Iris pigment epithelial cell (primary cell): ENCODE measurements around the gene CIBAR2.

ENCODE experiments used
- DNase-seq: peaks from one replicate; pipeline ENCODE4 v3.0.0-alpha.2; 2011; ENCODE audit warnings: low read depth

Gene CIBAR2

GRCh38 chr16:85103114-85104079 is 8.9 kb downstream of the CIBAR2 start:
- DNase-seq: no peak

GRCh38 chr16:85101956-85102630 is 10.2 kb downstream of the CIBAR2 start:
- peak; percentile 23 for DNase-seq

- no peak for DNase-seq
These were observed 12.0 kb downstream of the CIBAR2 start for GRCh38 chr16:85100265-85100664.

- DNase-seq: peak; percentile 12
These were observed 13.7 kb downstream of the CIBAR2 start for GRCh38 chr16:85098565-85098964.

- no peak for DNase-seq
These were observed 15.4 kb downstream of the CIBAR2 start for GRCh38 chr16:85096921-85097320.

- no peak for DNase-seq
These were observed 17.5 kb downstream of the CIBAR2 start for GRCh38 chr16:85094812-85095211.

- no peak for DNase-seq
These were observed 18.0 kb downstream of the CIBAR2 start for GRCh38 chr16:85094176-85094805.

GRCh38 chr16:85093705-85094104 is 18.6 kb downstream of the CIBAR2 start:
- DNase-seq: no peak

- DNase-seq: no peak
These were observed 19.4 kb downstream of the CIBAR2 start for GRCh38 chr16:85092851-85093250.

- DNase-seq: no peak
These were observed 20.0 kb downstream of the CIBAR2 start for GRCh38 chr16:85092309-85092708.

- DNase-seq: no peak
These were observed 20.8 kb downstream of the CIBAR2 start for GRCh38 chr16:85091522-85091910.

GRCh38 chr16:85090873-85091521 is 21.3 kb downstream of the CIBAR2 start:
- DNase-seq: no peak

- no peak for DNase-seq
These were observed 22.1 kb downstream of the CIBAR2 start for GRCh38 chr16:85090181-85090580.

- peak; percentile 12 for DNase-seq
These were observed 22.7 kb downstream of the CIBAR2 start for GRCh38 chr16:85089525-85089924.

GRCh38 chr16:85088570-85089199 is 23.6 kb downstream of the CIBAR2 start:
- no peak for DNase-seq

- no peak for DNase-seq
These were observed 24.2 kb downstream of the CIBAR2 start for GRCh38 chr16:85087899-85088569.

GRCh38 chr16:85086347-85087291 is 25.7 kb downstream of the CIBAR2 start:
- peak; percentile 44 for DNase-seq

- no peak for DNase-seq
These were observed 26.6 kb downstream of the CIBAR2 start for GRCh38 chr16:85085721-85086120.

GRCh38 chr16:85084841-85085510 is 27.3 kb downstream of the CIBAR2 start:
- DNase-seq: no peak
